Ascending aorta (tissue), 2 donors: ENCODE data around the gene ARMCX5. TPM values are rescaled to one million over a fixed set of nuclear protein-coding genes. Genes with fewer than 3 reads are reported as not detected.

Experiments used
- DNase-seq, 2 donors: peaks; one replicate each; pipeline ENCODE4 v3.0.0-alpha.2; 2019; ENCODE audit warnings: low spot score in 2 of 2
- H3K27ac ChIP-seq, 2 donors: fragments of 200-600 bp; sonication (generic); one replicate each; pipeline ENCODE4 v1.5.1; 2016 to 2017; ENCODE audit warnings: mild to moderate bottlenecking in 1 of 2
- H3K27me3 ChIP-seq: fragments of 200-600 bp; sonication (generic); one replicate; pipeline ENCODE4 v1.5.1; 2017
- H3K36me3 ChIP-seq, 2 donors: fragments of 200-600 bp; sonication (generic); one replicate each; pipeline ENCODE4 v1.5.1; 2016
- H3K4me1 ChIP-seq, 2 donors: fragments of 200-600 bp; sonication (generic); one replicate each; pipeline ENCODE4 v1.5.1; 2016 to 2017; ENCODE audit warnings: mild to moderate bottlenecking in 1 of 2
- H3K4me3 ChIP-seq, 2 donors: fragments of 200-600 bp; sonication (generic); one replicate each; pipeline ENCODE4 v1.5.1; 2016 to 2017; ENCODE audit warnings: mild to moderate bottlenecking in 1 of 2
- H3K9me3 ChIP-seq, 2 donors: fragments of 200-600 bp; sonication (generic); one replicate each; pipeline ENCODE4 v1.5.1; 2016
- intact Hi-C: fragments of 100-400 bp; cut with DNase I; formaldehyde crosslinking; loops from one replicate; pipeline ENCODE4 v1.15.1; 2023
- total RNA-seq: library from RNA; depleted of rRNA; stranded (reverse); fragments of >200 nt; gene quantifications from one replicate; pipeline ENCODE4 v1.1.0, GENCODE V29; 2016
- TF ChIP-seq, protein P1 (sequence below), 3 experiments: fragments of 200-600 bp in 2 of 3; fragments of 450-650 bp in 1 of 3; sonication (generic) in 2 of 3; IDR thresholded peaks; one replicate each; pipeline ENCODE4 v1.5.1; 2016 to 2019; ENCODE audit warnings: antibody characterized with exemption in 3 of 3, mild to moderate bottlenecking in 1 of 3, moderate library complexity in 1 of 3

ARMCX5 gene
- total RNA-seq, 1 donor from 2014 or later: 3.6 TPM

DNA sequence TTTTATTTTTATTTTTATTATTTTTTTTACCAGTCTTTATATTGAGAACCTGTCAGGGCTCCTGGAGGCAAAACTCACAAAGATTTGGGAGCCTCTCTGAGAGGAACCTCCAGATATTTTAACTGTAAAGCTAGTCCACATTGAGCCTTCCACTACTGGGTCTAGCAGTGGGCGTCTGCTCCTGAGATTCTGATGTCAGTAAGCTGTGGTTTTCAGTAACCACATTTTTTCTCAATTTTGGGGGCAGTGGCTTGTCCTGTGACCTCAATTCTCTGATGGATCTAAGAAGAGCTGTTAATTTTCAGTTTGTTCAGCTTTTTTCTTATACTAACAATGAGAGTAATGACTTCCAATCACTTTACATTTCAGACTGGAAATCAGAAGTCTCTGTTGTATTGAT, 28.3 kb downstream of the ARMCX5 start:
- TF ChIP-seq, protein P1, sequence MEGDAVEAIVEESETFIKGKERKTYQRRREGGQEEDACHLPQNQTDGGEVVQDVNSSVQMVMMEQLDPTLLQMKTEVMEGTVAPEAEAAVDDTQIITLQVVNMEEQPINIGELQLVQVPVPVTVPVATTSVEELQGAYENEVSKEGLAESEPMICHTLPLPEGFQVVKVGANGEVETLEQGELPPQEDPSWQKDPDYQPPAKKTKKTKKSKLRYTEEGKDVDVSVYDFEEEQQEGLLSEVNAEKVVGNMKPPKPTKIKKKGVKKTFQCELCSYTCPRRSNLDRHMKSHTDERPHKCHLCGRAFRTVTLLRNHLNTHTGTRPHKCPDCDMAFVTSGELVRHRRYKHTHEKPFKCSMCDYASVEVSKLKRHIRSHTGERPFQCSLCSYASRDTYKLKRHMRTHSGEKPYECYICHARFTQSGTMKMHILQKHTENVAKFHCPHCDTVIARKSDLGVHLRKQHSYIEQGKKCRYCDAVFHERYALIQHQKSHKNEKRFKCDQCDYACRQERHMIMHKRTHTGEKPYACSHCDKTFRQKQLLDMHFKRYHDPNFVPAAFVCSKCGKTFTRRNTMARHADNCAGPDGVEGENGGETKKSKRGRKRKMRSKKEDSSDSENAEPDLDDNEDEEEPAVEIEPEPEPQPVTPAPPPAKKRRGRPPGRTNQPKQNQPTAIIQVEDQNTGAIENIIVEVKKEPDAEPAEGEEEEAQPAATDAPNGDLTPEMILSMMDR (IDR thresholded peaks at IDR 0.05): no peak
- no peak for DNase-seq
- intact Hi-C loops: no loop called here
- H3K9me3 ChIP-seq: peaks cover 0 to 7% of the 10 kb centered on the region in 2 donors
- H3K27me3 ChIP-seq: no peaks in the 10 kb centered on the region
- H3K4me3 ChIP-seq: no peak overlapping the region
- no peaks in the 10 kb centered on the region for H3K36me3 ChIP-seq
- H3K4me1 ChIP-seq: no peaks in the 10 kb centered on the region
- no peak overlapping the region for H3K27ac ChIP-seq

DNA sequence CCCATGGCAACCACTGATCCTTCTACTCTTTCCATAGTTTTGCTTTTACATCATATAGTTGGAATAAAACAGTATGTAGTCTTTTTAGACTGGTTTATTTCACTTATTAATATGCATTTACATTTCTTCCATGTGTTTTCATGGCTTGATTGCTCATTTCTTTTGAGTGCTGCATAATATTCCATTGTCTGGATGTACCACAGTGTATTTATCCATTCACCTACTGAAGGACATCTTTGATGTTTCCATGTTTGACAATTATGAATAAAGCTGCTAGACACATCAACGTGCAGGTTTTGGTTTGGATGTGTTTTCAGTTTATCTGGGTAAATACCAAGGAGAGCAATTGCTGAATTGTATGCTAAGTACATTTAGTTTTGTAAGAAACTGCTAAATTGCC, 38.2 kb downstream of the ARMCX5 start:
- TF ChIP-seq, protein P1 (IDR thresholded peaks at IDR 0.05): no peak
- Histone ChIP-seq H3K36me3 (no peaks in the 10 kb centered on the region), H3K4me1 (no peaks in the 10 kb centered on the region), H3K9me3 (no peaks in the 10 kb centered on the region), H3K27ac (no peak overlapping the region), H3K27me3 (no peaks in the 10 kb centered on the region), H3K4me3 (no peak overlapping the region)
- no peak for DNase-seq
- intact Hi-C loops: no loop called here

DNA sequence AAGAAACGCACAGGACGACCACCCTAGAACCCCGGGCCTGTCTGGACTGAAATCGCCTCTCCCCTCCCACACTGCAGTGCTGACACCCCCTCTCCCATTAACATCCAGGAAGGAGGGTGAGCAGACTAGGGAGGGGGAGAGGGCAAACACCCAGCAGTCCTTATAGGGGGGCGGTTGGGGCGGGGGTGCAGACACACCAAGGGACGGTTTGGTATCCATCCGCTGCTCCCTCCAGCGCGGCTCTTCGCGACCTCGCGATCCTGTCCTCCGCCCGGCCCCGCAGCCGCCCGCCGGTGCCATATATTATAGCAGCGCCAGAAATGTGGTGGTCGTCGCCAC, 51.6 kb downstream of the ARMCX5 start:
- H3K4me1 ChIP-seq: no peaks in the 10 kb centered on the region
- TF ChIP-seq, protein P1 (IDR thresholded peaks at IDR 0.05): no peak
- intact Hi-C loops: loop anchor here (2.0 to 10.0 kb wide), 3 partner anchors 50 to 1236 kb away; partner anchors contain the start of gene BEX5
- H3K27ac ChIP-seq: peak overlapping the region; percentile 73 to 75
- H3K27me3 ChIP-seq: no peaks in the 10 kb centered on the region
- H3K36me3 ChIP-seq: no peaks in the 10 kb centered on the region
- peak overlapping the region; percentile 59 to 72 for H3K4me3 ChIP-seq
- no peaks in the 10 kb centered on the region for H3K9me3 ChIP-seq
- no peak for DNase-seq

DNA sequence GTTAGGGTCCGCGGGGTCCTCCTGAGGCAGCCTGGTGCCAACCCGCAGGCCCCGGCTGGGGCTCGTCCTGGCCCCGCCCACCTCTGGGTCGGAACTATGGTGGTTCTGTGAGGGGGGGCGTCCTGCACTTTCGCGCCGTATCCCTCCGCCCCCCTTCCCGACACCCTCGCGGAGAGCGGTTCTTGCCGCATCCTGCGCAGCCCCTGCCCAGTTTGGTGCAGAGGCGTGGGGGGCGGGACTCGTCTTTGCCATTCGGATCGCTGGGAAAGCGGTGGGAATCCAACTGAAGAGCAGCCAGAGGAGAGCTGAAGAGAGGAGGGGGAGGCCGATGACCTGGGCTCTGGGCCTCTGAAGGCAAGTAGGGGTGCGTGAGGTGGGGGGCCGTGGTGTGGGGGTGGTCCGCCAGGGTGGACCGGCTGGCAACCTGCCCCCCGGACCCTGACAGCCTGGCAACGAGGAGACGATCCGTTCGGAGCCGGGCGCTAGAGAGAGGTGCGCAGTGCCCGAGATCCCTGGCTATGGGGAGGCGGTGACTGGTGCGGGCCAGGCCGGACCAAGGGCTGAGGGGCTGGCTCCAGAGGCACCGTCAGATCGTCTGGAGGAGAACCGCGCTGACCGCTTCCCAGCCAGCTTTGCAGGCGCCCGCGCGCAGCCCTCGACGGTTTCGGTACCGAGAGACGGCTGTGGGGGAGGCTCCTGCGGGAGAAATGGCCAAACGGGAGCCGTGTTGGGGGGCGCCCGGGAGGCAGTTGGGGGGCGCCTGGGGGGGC, 52.1 kb downstream of the ARMCX5 start, which contains the start of gene GPRASP1:
TSS of gene GPRASP1 (plus strand) at position 242 of the 770 bp plus-strand sequence. CDS start 2,431 bp downstream, outside the sequence.
- DNase-seq: peak in 1 of 2 donors; percentile 77
- Histone ChIP-seq H3K9me3 (no peaks in the 10 kb centered on the region), H3K4me1 (no peaks in the 10 kb centered on the region), H3K27me3 (no peaks in the 10 kb centered on the region), H3K36me3 (no peaks in the 10 kb centered on the region), H3K4me3 (peak within 1 kb of the TSS; percentile 59 to 72), H3K27ac (peak within 1 kb of the TSS; percentile 73 to 75)
- TF ChIP-seq, protein P1 (IDR thresholded peaks at IDR 0.05): no peak
- intact Hi-C loops: loop anchor here (2.0 to 10.0 kb wide), 5 partner anchors 51 to 1237 kb away; partner anchors contain the start of genes BEX5 and GPRASP2

DNA sequence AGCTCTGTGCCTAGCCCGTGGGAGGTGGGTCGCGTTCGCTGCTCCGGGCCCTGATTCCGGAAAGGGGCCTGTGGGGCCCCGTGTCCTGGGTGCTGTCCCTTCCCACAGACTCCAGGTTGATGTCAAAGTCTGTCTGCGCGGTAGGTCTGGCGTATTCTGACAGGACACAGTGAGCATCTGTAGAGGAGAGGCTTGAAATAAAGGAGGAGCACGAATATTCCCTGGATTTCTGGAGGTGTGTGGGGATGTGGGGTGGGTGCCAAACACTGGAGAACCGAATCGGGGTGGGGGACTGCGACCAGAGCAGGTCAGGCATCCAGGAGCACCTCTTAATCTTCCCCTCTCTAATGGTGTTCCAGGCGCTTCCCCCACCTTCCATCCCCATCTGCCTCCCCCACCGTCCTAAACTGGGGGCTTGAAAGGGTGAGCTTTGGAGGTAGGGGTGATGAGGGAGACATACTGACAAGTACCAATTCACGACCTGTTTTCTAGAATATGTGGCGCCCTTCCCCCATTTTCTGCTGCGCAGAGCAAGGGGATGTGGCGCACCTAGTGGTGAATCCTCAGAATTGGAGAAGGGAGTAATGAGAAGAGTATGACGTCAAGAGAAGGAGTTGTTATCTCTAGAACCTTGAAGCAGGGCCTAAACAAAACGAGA, 52.8 kb downstream of the ARMCX5 start:
- Histone ChIP-seq H3K4me3 (peak overlapping the region; percentile 59 to 72), H3K27ac (peak overlapping the region; percentile 73 to 75), H3K27me3 (no peaks in the 10 kb centered on the region), H3K4me1 (no peaks in the 10 kb centered on the region), H3K36me3 (no peaks in the 10 kb centered on the region), H3K9me3 (no peaks in the 10 kb centered on the region)
- peak in 1 of 2 donors; percentile 78 for DNase-seq
- TF ChIP-seq, protein P1 (IDR thresholded peaks at IDR 0.05): peak; percentile 38 to 61 (median 47)
- intact Hi-C loops: loop anchor here (2.0 to 10.0 kb wide), 4 partner anchors 61 to 1237 kb away; partner anchors contain the start of genes BEX5 and GPRASP2

Other genes starting within 250 kb of the ARMCX5 start
- not detected for gene NXF2B, start 159.5 kb upstream of the ARMCX5 start, total RNA-seq
- gene TCP11X2, start 127.7 kb upstream of the ARMCX5 start, total RNA-seq: not detected
- not detected for gene TMSB15A, start 82.8 kb upstream of the ARMCX5 start, total RNA-seq
- 0.85 TPM for gene GPRASP1, start 52.0 kb downstream of the ARMCX5 start, total RNA-seq
- gene GPRASP2, start 112.9 kb downstream of the ARMCX5 start, total RNA-seq: 8.7 TPM
- 1.7 TPM for gene GPRASP3, start 121.2 kb downstream of the ARMCX5 start, total RNA-seq